ACC112 (cell line): ENCODE data around the gene MTARC2.

Source experiments
- H2AFZ ChIP-seq: fragments of 200-600 bp; sonication (generic); one replicate; pipeline ENCODE4 v1.6.0; 2017; ENCODE audit warnings: antibody characterized with exemption, low read length; ENCODE audit not compliant: unreplicated experiment
- H3K27ac ChIP-seq: fragments of 200-600 bp; sonication (generic); 2 replicates; pipeline ENCODE4 v1.5.1; 2014; ENCODE audit warnings: low read depth, mild to moderate bottlenecking, antibody characterized with exemption, low read length, moderate library complexity
- H3K27me3 ChIP-seq: fragments of 200-600 bp; sonication (generic); 2 replicates; pipeline ENCODE4 v1.6.1; 2014; ENCODE audit warnings: mild to moderate bottlenecking, antibody characterized with exemption, low read length, moderate library complexity, mixed read lengths; ENCODE audit not compliant: insufficient read depth
- H3K36me3 ChIP-seq: fragments of 200-600 bp; sonication (generic); 2 replicates; pipeline ENCODE4 v1.6.1; 2016; ENCODE audit warnings: mild to moderate bottlenecking, antibody characterized with exemption, low read length, moderate library complexity, mixed read lengths; ENCODE audit not compliant: insufficient read depth
- H3K4me1 ChIP-seq: fragments of 200-600 bp; sonication (generic); one replicate; pipeline ENCODE4 v1.6.1; 2016; ENCODE audit warnings: low read length, mixed read lengths; ENCODE audit not compliant: insufficient read depth, unreplicated experiment, control insufficient read depth
- H3K4me3 ChIP-seq: fragments of 200-600 bp; sonication (generic); 2 replicates; pipeline ENCODE4 v1.5.1; 2014; ENCODE audit warnings: mild to moderate bottlenecking, low read depth, low read length
- H3K79me2 ChIP-seq: fragments of 200-600 bp; sonication (generic); one replicate; pipeline ENCODE4 v1.6.0; 2016; ENCODE audit warnings: low read length; ENCODE audit not compliant: control insufficient read depth, unreplicated experiment, insufficient read depth

MTARC2 gene

GRCh38 chr1:220827445-220828178, 79.5 kb downstream of the MTARC2 start:
- no peak overlapping the region for H3K4me3 ChIP-seq
- no peak overlapping the region for H2AFZ ChIP-seq
- H3K36me3 ChIP-seq = no peaks in the 10 kb centered on the region
- H3K27me3 ChIP-seq = peaks cover 11% of the 10 kb centered on the region; the same call in 1 of the 2 replicates
- no peak overlapping the region for H3K27ac ChIP-seq
- H3K79me2 ChIP-seq = no peaks in the 10 kb centered on the region
- H3K4me1 ChIP-seq = no peaks in the 10 kb centered on the region

DNA sequence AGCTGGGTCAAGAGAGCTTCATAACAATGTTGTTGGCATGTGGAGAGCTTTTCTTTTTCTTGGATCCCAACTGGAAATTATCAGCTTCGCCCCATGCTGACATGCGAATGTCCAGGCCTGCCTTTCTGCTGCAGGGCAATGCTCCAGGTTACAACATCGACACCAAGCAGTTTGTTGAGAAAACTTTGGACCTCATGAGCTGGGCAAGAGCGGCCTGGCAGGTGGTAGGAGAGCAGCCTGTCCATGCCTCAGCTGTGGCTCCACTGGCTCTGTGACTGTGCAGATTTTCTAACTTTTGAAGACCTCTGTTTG, 80.0 kb downstream of the MTARC2 start:
- H3K27ac ChIP-seq = no peak overlapping the region
- 0 out of 2 replicates have a peak, but pooled peaks cover 6% of the 10 kb centered on the region for H3K27me3 ChIP-seq
- H3K79me2 ChIP-seq = no peaks in the 10 kb centered on the region
- H3K36me3 ChIP-seq = no peaks in the 10 kb centered on the region
- no peak overlapping the region for H2AFZ ChIP-seq
- H3K4me3 ChIP-seq = no peak overlapping the region
- no peaks in the 10 kb centered on the region for H3K4me1 ChIP-seq

DNA sequence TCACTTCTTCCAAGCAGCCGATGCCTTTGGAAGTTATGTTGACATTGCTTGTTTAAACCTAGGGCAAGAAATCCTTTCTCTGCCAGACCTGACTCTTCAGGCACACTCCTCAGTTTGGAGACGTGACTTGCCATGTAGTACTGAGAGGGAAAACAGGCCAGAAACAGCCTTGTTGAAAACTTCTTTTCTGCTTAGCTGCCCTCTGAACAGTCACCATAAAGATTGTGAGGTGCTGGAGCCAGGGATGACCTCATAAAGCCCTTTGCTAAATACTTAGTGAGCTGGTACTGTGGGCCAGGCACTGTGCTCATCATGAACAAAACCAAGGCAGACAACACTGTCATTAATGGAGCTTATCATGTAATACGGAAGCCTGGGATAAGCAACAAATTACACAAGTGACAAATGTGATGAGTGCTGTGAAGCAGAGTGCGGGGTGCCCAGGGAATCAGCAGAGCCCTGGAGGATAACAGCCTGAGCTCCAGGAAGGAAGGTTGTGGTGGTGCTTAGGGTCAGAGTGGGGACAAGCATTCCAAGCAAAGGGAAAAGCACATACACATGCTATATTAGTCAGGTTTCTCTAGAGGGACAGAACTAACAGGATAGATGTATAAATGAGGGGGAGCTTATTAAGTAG, 80.9 kb downstream of the MTARC2 start:
- Histone ChIP-seq H3K27ac (no peak overlapping the region), H3K4me1 (no peaks in the 10 kb centered on the region), H3K4me3 (no peak overlapping the region), H3K27me3 (0 out of 2 replicates have a peak, but pooled peaks cover 6% of the 10 kb centered on the region), H3K36me3 (no peaks in the 10 kb centered on the region), H2AFZ (no peak overlapping the region), H3K79me2 (no peaks in the 10 kb centered on the region)

DNA sequence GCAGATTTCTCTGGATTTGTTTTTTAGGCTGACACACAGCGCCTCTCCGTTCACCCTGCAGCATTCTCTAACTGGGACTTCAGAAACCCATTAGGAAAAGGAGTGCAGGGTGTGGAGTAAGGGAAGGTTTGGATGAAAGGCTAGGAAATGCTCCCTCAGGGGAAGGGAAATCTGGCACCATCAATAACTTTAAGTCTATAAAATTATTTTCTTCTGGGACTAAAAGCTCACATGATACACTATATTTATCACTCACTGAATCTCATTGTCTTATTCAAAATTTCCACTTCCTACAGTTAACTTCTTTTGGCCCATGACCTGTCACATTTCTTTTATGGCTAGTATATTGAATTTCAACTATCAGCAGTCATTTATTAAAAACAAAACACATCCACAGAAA, 85.3 kb downstream of the MTARC2 start:
- Histone ChIP-seq H3K79me2 (no peaks in the 10 kb centered on the region), H3K27me3 (0 out of 2 replicates have a peak, but pooled peaks cover 4% of the 10 kb centered on the region), H3K4me1 (no peaks in the 10 kb centered on the region), H3K4me3 (no peak overlapping the region), H3K36me3 (no peaks in the 10 kb centered on the region), H3K27ac (no peak overlapping the region), H2AFZ (no peak overlapping the region)
